CD4-positive, alpha-beta memory T cell (primary cell): ENCODE results near the gene EXD3. TPM values are rescaled to one million over a fixed set of nuclear protein-coding genes. Genes with fewer than 3 reads are reported as not detected.
A peak's percentile ranks its signal among the peaks of the same experiment; 100 is the strongest.

Experiments
- CTCF ChIA-PET: fragments of 350-600 bp; sonication (Branson Sonifier 250); formaldehyde crosslinking; loops from one replicate; lab custom pipeline; 2021; ENCODE audit warnings: inconsistent platforms; ENCODE audit not compliant: partially characterized antibody; lab: Charles Lee
- POLR2A ChIA-PET: fragments of 350-600 bp; sonication (Branson Sonifier 250); formaldehyde crosslinking; loops from one replicate; lab custom pipeline; 2021; ENCODE audit not compliant: partially characterized antibody; lab: Charles Lee
- DNase-seq, 5 donors: peaks; one replicate each; pipeline versions ENCODE4 v3.0.0 to v3.0.0-alpha.2; 2020 to 2022; ENCODE audit warnings: mixed read lengths in 1 of 5
- H3K27ac ChIP-seq: one replicate; pipeline ENCODE4 v1.7.0; 2013; ENCODE audit warnings: low read depth, low read length
- H3K27me3 ChIP-seq: 2 replicates; pipeline ENCODE4 v1.7.0; 2013; ENCODE audit warnings: mild to moderate bottlenecking, low read length, moderate library complexity; ENCODE audit not compliant: insufficient read depth
- H3K36me3 ChIP-seq: 2 replicates; pipeline ENCODE4 v1.7.0; 2013; ENCODE audit warnings: mild to moderate bottlenecking, low read length, moderate library complexity; ENCODE audit not compliant: insufficient read depth
- H3K4me1 ChIP-seq: 2 replicates; pipeline ENCODE4 v1.7.0; 2013; ENCODE audit warnings: mild to moderate bottlenecking, low read length, moderate library complexity; ENCODE audit not compliant: insufficient read depth
- H3K4me3 ChIP-seq, 2 donors: one replicate each; pipeline ENCODE4 v1.7.0; 2013; ENCODE audit warnings: low read length in 2 of 2, mild to moderate bottlenecking in 1 of 2
- H3K9me3 ChIP-seq, 2 donors: one replicate each; pipeline ENCODE4 v1.7.0; 2013; ENCODE audit warnings: low read length in 2 of 2, control low read depth in 1 of 2; ENCODE audit not compliant: control insufficient read depth in 1 of 2
- H3K27ac Mint-ChIP-seq, 7 donors: one replicate each; pipeline ENCODE4 v1.8.0; 2020 to 2021; ENCODE audit warnings: mixed read lengths in 7 of 7, mild to moderate bottlenecking in 6 of 7, inconsistent platforms in 3 of 7, moderate library complexity in 3 of 7
- H3K27me3 Mint-ChIP-seq, 2 donors: one replicate each; pipeline ENCODE4 v1.8.0; 2020 to 2021; ENCODE audit warnings: mixed read lengths in 2 of 2
- H3K36me3 Mint-ChIP-seq, 2 donors: one replicate each; pipeline ENCODE4 v1.8.0; 2020 to 2021; ENCODE audit warnings: mixed read lengths in 2 of 2, inconsistent platforms in 1 of 2, mild to moderate bottlenecking in 1 of 2
- H3K4me1 Mint-ChIP-seq, 4 donors: one replicate each; pipeline ENCODE4 v1.8.0; 2020 to 2021; ENCODE audit warnings: mixed read lengths in 4 of 4, mild to moderate bottlenecking in 1 of 4
- H3K4me3 Mint-ChIP-seq, 8 donors: one replicate each; pipeline ENCODE4 v1.8.0; 2020 to 2021; ENCODE audit warnings: mixed read lengths in 8 of 8, mild to moderate bottlenecking in 7 of 8, moderate library complexity in 6 of 8, inconsistent platforms in 3 of 8
- H3K9me3 Mint-ChIP-seq, 8 donors: one replicate each; pipeline ENCODE4 v1.8.0; 2020 to 2021; ENCODE audit warnings: mixed read lengths in 8 of 8, mild to moderate bottlenecking in 5 of 8, inconsistent platforms in 3 of 8, moderate library complexity in 1 of 8
- intact Hi-C: fragments of 100-400 bp; cut with micrococcal nuclease; formaldehyde crosslinking; loops from one replicate; pipeline ENCODE4 v1.15.1; 2023
- polyA plus RNA-seq, 2 donors: library from polyadenylated mRNA; unstranded; fragments of 300-500 nt; fragmentation: Illumina TruSeq; gene quantifications; one replicate each; pipeline ENCODE4 v1.2.3, GENCODE V29; 2021
- total RNA-seq, 2 experiments: library from RNA; stranded (reverse); gene quantifications; one replicate each; pipeline ENCODE4 v1.2.3, GENCODE V29; 2021

Gene EXD3
- total and polyA plus RNA-seq, 4 experiments from 2014 or later: 2.5 to 21.9 (median 14.2) TPM

DNA sequence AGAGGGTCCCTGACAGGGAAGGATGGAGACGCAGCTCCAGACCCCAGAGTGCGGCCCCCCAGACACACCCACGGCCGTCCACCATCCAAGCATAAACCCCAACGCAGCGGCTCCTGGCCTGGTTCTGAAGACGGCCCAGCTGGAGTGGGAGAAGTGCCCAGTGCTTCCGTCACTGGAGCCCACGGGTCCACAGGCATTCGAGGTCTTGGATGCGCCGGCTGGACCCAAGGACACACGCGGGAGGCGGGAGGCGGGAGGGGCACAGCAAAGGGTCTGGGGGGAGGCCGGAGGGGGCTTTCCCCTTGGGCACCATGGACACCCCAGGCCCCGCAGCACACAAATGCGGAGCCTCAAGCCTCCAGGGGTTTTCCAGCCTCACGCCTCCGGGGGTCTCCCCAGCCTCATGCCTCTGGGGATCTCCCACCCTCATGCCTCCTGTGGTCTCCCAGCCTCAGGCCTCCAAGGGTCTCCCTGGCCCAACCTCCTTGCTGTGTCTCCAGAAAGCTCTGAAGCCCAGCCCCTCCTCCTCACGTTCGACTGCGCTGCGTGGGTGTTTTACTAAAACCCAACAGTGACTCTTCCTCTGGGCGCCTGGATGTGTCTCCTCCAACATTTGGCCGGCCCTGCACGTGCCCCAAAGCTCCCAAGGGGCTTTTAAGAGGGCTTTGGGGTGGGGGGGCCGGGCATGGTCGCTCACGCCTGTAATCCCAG, 15.2 kb downstream of the EXD3 start:
- Histone ChIP-seq H3K36me3 (no peaks in the 10 kb centered on the region), H3K9me3 (no peaks in the 10 kb centered on the region), H3K27me3 (no peaks in the 10 kb centered on the region), H3K27ac (no peak overlapping the region), H3K4me3 (no peak overlapping the region), H3K4me1 (peaks cover 19% of the 10 kb centered on the region)
- ChIA-PET CTCF (no interaction called here), POLR2A (no interaction called here)
- no peaks in the 10 kb centered on the region for H3K9me3 Mint-ChIP-seq
- intact Hi-C loops: no loop called here
- peak overlapping the region in 1 of 7 donors; percentile 17 for H3K27ac Mint-ChIP-seq
- H3K27me3 Mint-ChIP-seq: peaks cover 0 to 2% of the 10 kb centered on the region in 2 donors
- DNase-seq: no peak
- no peaks in the 10 kb centered on the region for H3K36me3 Mint-ChIP-seq
- H3K4me3 Mint-ChIP-seq: peak overlapping the region in 2 of 8 donors; percentile 34 to 65
- H3K4me1 Mint-ChIP-seq: peaks cover 0 to 7% (median 0%) of the 10 kb centered on the region in 4 donors

DNA sequence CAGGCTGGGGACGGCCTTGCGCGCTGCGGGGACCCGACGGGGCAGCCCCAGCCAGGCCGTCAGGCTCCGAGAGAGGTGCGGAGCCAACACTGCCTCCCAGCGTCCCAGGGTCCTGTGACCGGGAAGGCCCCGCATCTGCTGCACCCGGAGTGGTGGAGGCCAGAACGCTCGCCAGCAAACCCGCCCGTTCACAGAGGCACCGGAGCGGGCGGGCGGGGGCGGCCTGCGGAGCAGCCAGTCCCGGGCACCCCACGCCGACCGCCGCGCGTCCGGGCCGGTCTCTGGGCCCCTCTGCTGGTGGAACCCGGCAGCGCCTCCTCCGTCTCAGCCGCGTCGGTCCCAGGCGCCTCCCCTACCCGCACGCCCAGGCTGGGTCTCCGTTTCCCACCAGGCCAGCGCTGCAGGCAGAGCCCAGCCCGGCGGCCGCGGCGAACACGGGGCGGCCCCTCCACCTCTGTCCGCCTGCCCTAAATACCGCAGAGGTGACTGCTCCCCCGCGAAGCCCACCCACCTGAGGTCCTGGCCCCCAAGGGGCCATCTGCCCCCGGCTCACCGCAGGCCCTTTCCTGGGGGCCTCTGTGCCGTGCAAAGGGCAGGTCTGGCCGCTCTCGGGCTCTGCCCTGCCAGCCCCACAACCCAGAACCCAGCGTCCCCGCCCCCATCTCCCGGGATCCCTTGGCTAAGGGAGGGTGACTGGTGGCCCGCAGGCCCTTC, 15.9 kb downstream of the EXD3 start:
- peak in 4 of 5 donors; percentile 32 to 61 (median 46) for DNase-seq
- CTCF ChIA-PET: no interaction called here
- intact Hi-C loops: no loop called here
- no peak overlapping the region for H3K4me3 ChIP-seq
- Mint-ChIP-seq H3K9me3 (no peaks in the 10 kb centered on the region), H3K4me1 (peaks cover 0 to 7% (median 0%) of the 10 kb centered on the region in 4 donors), H3K4me3 (no peak overlapping the region), H3K27ac (no peak overlapping the region), H3K36me3 (peaks cover 3 to 5% of the 10 kb centered on the region in 2 donors), H3K27me3 (peaks cover 0 to 2% of the 10 kb centered on the region in 2 donors)
- peaks cover 19% of the 10 kb centered on the region for H3K4me1 ChIP-seq
- POLR2A ChIA-PET: no interaction called here
- H3K27me3 ChIP-seq: no peaks in the 10 kb centered on the region
- H3K27ac ChIP-seq: no peak overlapping the region
- no peaks in the 10 kb centered on the region for H3K9me3 ChIP-seq
- no peaks in the 10 kb centered on the region for H3K36me3 ChIP-seq

DNA sequence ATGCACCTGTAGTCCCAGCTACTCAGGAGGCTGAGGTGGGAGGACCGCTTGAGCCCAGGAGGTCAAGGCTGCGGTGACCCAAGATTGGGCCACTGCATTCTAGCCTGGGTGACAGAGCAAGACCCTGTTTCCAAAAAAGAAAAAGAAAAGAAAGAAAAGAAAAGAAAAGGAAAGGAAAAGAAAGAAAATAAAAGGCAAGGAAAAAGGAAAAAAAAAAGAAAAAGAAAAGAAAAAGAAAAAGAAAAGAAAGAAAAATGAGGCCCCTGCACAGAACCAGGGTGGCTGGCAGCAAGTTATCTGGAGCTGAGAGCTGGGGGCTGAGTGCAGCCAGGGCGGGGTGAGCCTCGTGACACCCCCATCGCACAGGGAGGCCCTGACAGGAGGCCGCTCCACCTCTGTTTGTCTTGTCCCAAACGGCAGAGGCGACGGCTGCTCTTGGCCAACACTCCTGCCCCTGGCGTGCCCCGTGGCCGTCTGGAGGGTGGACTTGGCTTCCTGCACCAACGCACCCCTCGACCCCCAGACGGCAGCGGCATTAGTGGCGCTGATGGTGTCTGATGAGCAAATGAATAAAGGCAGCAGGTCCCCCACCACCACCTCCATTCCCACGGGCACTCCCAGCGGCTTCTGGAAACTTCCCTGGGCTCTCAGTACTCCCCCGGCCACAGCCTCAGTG, 16.7 kb downstream of the EXD3 start:
- Histone ChIP-seq H3K36me3 (no peaks in the 10 kb centered on the region), H3K4me1 (peaks cover 14% of the 10 kb centered on the region), H3K4me3 (no peak overlapping the region), H3K9me3 (no peaks in the 10 kb centered on the region), H3K27me3 (no peaks in the 10 kb centered on the region), H3K27ac (no peak overlapping the region)
- Mint-ChIP-seq H3K27ac (no peak overlapping the region), H3K4me1 (peaks cover 0 to 7% (median 0%) of the 10 kb centered on the region in 4 donors), H3K36me3 (peaks cover 3 to 5% of the 10 kb centered on the region in 2 donors), H3K27me3 (peaks cover 0 to 2% of the 10 kb centered on the region in 2 donors), H3K4me3 (peak overlapping the region in 3 of 8 donors; percentile 31 to 45 (median 43)), H3K9me3 (no peaks in the 10 kb centered on the region)
- intact Hi-C loops: no loop called here
- ChIA-PET CTCF (no interaction called here), POLR2A (no interaction called here)
- DNase-seq: no peak

DNA sequence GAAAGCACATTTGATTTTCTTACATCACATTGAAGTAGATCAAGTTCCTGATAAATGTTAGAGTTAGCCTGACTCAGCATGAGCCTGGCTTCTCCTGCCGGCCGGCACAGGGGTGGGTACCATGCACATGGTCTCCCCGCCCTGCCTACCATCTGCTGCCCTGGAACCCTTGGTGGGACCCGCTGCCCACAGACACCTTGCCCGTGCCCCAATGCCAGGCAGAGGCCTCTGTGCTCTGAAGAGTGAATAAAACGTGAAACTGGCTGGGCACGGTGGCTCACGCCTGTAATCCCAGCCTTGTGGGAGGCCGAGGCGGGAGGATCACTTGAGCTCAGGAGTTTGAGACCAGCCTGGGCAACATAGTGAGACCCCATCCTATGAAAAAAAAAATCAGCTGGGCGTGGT, 17.3 kb downstream of the EXD3 start:
- no peak for DNase-seq
- H3K4me1 Mint-ChIP-seq: peaks cover 0 to 7% (median 0%) of the 10 kb centered on the region in 4 donors
- no peaks in the 10 kb centered on the region for H3K9me3 ChIP-seq
- no peak overlapping the region for H3K4me3 ChIP-seq
- H3K36me3 ChIP-seq: no peaks in the 10 kb centered on the region
- H3K27ac ChIP-seq: no peak overlapping the region
- H3K9me3 Mint-ChIP-seq: no peaks in the 10 kb centered on the region
- H3K36me3 Mint-ChIP-seq: peaks cover 3 to 5% of the 10 kb centered on the region in 2 donors
- POLR2A ChIA-PET: no interaction called here
- CTCF ChIA-PET: no interaction called here
- H3K4me3 Mint-ChIP-seq: peak overlapping the region in 4 of 8 donors; percentile 31 to 45 (median 42)
- peaks cover 0 to 2% of the 10 kb centered on the region in 2 donors for H3K27me3 Mint-ChIP-seq
- no peaks in the 10 kb centered on the region for H3K27me3 ChIP-seq
- no peak overlapping the region for H3K27ac Mint-ChIP-seq
- intact Hi-C loops: no loop called here
- H3K4me1 ChIP-seq: peaks cover 8% of the 10 kb centered on the region

DNA sequence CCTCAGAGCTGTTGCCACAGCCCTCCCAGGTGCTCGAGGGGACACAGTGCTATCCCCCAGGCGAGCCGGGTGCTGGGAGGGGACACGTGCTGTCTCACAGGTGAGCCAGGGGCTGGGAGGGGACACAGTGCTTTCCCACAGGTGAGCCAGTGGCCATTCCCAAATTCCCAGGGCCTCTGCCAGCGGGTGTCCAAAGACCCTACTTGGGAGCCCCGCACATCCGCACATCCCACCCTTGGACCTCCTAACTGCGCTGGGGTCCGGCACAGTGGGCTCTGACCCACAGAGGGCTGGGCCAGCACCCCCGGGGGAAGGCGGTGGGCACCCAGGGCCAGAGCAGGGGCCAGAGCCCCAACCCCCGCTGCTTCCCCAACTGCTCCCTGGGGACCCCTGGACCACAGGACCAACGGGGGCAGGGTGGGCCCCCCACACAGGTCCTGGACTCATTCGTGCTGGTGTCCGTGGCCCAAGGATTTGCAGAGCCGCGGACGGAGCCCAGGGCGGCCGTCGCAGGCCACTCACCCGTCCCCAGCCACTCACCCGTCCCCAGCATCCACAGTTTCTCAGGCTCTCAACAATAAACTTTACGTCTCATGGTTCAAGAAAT, 17.9 kb downstream of the EXD3 start:
- Histone ChIP-seq H3K9me3 (no peaks in the 10 kb centered on the region), H3K27me3 (no peaks in the 10 kb centered on the region), H3K4me1 (peaks cover 6% of the 10 kb centered on the region), H3K36me3 (no peaks in the 10 kb centered on the region), H3K4me3 (no peak overlapping the region), H3K27ac (no peak overlapping the region)
- H3K36me3 Mint-ChIP-seq: peaks cover 3 to 9% of the 10 kb centered on the region in 2 donors
- no peak overlapping the region for H3K27ac Mint-ChIP-seq
- intact Hi-C loops: no loop called here
- peaks cover 0 to 2% of the 10 kb centered on the region in 2 donors for H3K27me3 Mint-ChIP-seq
- H3K4me1 Mint-ChIP-seq: peaks cover 0 to 7% (median 1%) of the 10 kb centered on the region in 4 donors
- ChIA-PET CTCF (no interaction called here), POLR2A (no interaction called here)
- no peak for DNase-seq
- no peak overlapping the region for H3K4me3 Mint-ChIP-seq
- H3K9me3 Mint-ChIP-seq: no peaks in the 10 kb centered on the region

DNA sequence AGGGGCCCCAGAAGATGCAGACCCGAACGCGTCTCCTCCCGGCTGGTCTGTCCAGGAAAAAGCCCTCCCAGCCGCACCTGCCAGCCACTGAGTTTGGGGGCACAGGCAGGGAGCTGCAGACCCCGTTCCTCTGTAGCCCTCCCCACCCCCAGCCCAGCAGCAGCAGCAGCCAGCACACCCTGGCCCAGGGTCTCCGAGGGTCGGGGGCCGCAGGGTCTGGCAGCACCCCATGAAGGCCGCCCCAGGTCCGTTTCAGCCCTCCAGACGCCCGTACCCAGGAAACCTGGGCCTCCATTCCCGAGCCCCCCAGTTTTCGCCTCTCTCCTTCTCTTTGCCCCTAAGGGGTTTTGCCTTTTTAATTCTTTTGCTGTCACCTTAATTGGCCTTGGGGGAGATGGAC, 19.7 kb downstream of the EXD3 start:
- POLR2A ChIA-PET: no interaction called here
- intact Hi-C loops: no loop called here
- H3K27ac ChIP-seq: no peak overlapping the region

DNA sequence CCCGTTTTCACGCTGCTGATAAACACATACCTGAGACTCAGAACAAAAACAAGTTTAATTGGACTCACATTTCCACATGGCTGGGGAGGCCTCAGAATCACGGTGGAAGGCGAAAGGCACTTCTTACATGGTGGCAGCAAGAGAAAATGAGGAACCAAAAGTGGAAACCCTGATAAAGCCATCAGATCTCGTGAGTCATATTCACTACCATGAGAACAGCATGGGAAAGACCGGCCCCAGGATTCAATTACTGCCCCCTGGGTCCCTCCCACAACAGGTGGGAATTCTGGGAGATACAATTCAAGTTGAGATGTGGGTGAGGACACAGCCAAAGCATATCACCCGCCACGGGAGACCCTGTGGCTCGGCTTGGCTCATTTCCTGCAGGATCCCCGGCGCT, 20.2 kb downstream of the EXD3 start:
- peaks cover 6% of the 10 kb centered on the region for H3K4me1 ChIP-seq
- no peak for DNase-seq
- Mint-ChIP-seq H3K27me3 (peaks cover 0 to 2% of the 10 kb centered on the region in 2 donors), H3K27ac (no peak overlapping the region), H3K36me3 (peaks cover 3 to 15% of the 10 kb centered on the region in 2 donors), H3K4me1 (peaks cover 0 to 14% (median 4%) of the 10 kb centered on the region in 4 donors), H3K4me3 (no peak overlapping the region), H3K9me3 (no peaks in the 10 kb centered on the region)
- ChIA-PET POLR2A (no interaction called here), CTCF (no interaction called here)
- H3K9me3 ChIP-seq: no peaks in the 10 kb centered on the region
- H3K27me3 ChIP-seq: no peaks in the 10 kb centered on the region
- H3K4me3 ChIP-seq: no peak overlapping the region
- intact Hi-C loops: no loop called here
- H3K36me3 ChIP-seq: no peaks in the 10 kb centered on the region
- no peak overlapping the region for H3K27ac ChIP-seq

More for the DNA sequence above, 19.7 kb downstream of the EXD3 start:
- no peak for DNase-seq
- H3K27ac Mint-ChIP-seq: no peak overlapping the region
- peaks cover 0 to 12% (median 2%) of the 10 kb centered on the region in 4 donors for H3K4me1 Mint-ChIP-seq
- H3K36me3 ChIP-seq: no peaks in the 10 kb centered on the region
- H3K36me3 Mint-ChIP-seq: peaks cover 3 to 15% of the 10 kb centered on the region in 2 donors
- H3K9me3 ChIP-seq: no peaks in the 10 kb centered on the region
- no peak overlapping the region for H3K4me3 Mint-ChIP-seq
- H3K9me3 Mint-ChIP-seq: no peaks in the 10 kb centered on the region
- H3K27me3 ChIP-seq: no peaks in the 10 kb centered on the region
- no peak overlapping the region for H3K4me3 ChIP-seq
- H3K4me1 ChIP-seq: peaks cover 6% of the 10 kb centered on the region
- CTCF ChIA-PET: no interaction called here
- H3K27me3 Mint-ChIP-seq: peaks cover 0 to 2% of the 10 kb centered on the region in 2 donors
